K562 (cell line): ENCODE results near the gene POU2AF1.

Experiments
- BMI1 ChIP-seq: fragments of 150-350 bp; IDR thresholded peaks from 2 replicates; pipeline ENCODE4 v1.6.1; 2014; ENCODE audit warnings: low read length
- FOXJ3 ChIP-seq: sonication (generic); formaldehyde crosslinking; IDR thresholded peaks from 2 replicates; pipeline ENCODE4 v1.4.0; 2020; ENCODE audit warnings: mild to moderate bottlenecking, missing genetic modification reagents
- NFXL1 ChIP-seq: fragments of 450-650 bp; formaldehyde crosslinking; IDR thresholded peaks from 2 replicates; pipeline ENCODE4 v1.4.0; 2021; ENCODE audit warnings: mild to moderate bottlenecking
- PRPF4 ChIP-seq: fragments of 200-400 bp; formaldehyde crosslinking; IDR thresholded peaks from one replicate; pipeline ENCODE4 v1.6.1; 2017; ENCODE audit warnings: low read length, low read depth, mild to moderate bottlenecking; ENCODE audit not compliant: insufficient read depth, poor library complexity, severe bottlenecking
- ZNF785 ChIP-seq: fragments of 250-450 bp; sonication (Bioruptor Pico); IDR thresholded peaks from 2 replicates; pipeline ENCODE4 v1.4.0; 2020; ENCODE audit warnings: mild to moderate bottlenecking
- TF ChIP-seq, protein P1 (sequence below): fragments of 250-450 bp; sonication (Bioruptor Pico); IDR thresholded peaks from 2 replicates; pipeline ENCODE4 v1.5.0; 2020; ENCODE audit warnings: mild to moderate bottlenecking, borderline replicate concordance
- TF ChIP-seq, protein P2 (sequence below): fragments of 450-650 bp; formaldehyde crosslinking; IDR thresholded peaks from 2 replicates; pipeline ENCODE4 v1.4.0; 2022; ENCODE audit warnings: mild to moderate bottlenecking, moderate library complexity
- TF ChIP-seq, protein P3 (sequence below): sonication (generic); formaldehyde crosslinking; IDR thresholded peaks from 2 replicates; pipeline ENCODE4 v1.8.1; 2023; ENCODE audit warnings: mild to moderate bottlenecking, missing genetic modification reagents

DNA sequence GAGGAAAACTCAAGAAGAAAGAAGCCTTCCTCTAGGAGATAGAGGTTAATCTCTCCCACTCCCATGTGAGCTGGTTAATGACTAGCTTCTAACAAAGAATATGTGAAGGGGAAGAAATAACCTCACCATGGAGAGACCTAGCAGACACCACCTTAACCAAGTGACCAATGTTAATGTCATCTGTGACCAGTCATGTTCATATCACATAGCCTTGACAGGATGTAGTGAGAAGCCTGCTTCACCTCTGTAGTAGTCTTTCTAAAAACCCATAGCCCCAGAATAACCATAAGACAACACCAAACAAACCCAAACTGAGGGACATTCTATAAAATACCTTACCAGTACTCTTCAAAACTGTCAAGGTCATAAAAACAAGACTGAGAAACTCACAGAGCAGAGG lies 21.5 kb upstream of the POU2AF1 start:
- TF ChIP-seq PRPF4 = no peak
- no peak for TF ChIP-seq FOXJ3 (CRISPR knock-in tag)
- no peak for TF ChIP-seq NFXL1
- TF ChIP-seq, protein P1, sequence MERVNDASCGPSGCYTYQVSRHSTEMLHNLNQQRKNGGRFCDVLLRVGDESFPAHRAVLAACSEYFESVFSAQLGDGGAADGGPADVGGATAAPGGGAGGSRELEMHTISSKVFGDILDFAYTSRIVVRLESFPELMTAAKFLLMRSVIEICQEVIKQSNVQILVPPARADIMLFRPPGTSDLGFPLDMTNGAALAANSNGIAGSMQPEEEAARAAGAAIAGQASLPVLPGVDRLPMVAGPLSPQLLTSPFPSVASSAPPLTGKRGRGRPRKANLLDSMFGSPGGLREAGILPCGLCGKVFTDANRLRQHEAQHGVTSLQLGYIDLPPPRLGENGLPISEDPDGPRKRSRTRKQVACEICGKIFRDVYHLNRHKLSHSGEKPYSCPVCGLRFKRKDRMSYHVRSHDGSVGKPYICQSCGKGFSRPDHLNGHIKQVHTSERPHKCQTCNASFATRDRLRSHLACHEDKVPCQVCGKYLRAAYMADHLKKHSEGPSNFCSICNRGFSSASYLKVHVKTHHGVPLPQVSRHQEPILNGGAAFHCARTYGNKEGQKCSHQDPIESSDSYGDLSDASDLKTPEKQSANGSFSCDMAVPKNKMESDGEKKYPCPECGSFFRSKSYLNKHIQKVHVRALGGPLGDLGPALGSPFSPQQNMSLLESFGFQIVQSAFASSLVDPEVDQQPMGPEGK (CRISPR knock-in tag) = no peak
- no peak for TF ChIP-seq ZNF785 (CRISPR knock-in tag)
- no peak for TF ChIP-seq BMI1
- TF ChIP-seq, protein P2, sequence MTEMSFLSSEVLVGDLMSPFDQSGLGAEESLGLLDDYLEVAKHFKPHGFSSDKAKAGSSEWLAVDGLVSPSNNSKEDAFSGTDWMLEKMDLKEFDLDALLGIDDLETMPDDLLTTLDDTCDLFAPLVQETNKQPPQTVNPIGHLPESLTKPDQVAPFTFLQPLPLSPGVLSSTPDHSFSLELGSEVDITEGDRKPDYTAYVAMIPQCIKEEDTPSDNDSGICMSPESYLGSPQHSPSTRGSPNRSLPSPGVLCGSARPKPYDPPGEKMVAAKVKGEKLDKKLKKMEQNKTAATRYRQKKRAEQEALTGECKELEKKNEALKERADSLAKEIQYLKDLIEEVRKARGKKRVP (CRISPR knock-in tag) = no peak
- TF ChIP-seq, protein P3, sequence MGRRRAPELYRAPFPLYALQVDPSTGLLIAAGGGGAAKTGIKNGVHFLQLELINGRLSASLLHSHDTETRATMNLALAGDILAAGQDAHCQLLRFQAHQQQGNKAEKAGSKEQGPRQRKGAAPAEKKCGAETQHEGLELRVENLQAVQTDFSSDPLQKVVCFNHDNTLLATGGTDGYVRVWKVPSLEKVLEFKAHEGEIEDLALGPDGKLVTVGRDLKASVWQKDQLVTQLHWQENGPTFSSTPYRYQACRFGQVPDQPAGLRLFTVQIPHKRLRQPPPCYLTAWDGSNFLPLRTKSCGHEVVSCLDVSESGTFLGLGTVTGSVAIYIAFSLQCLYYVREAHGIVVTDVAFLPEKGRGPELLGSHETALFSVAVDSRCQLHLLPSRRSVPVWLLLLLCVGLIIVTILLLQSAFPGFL = no peak
